ENCODE data around the gene GIMAP2. TPM values are rescaled to one million over a fixed set of nuclear protein-coding genes. Genes with fewer than 3 reads are reported as not detected.

The GIMAP2 gene
- total RNA-seq, 2 donors from 2014 or later, result 0.66 to 3.9 TPM

DNA sequence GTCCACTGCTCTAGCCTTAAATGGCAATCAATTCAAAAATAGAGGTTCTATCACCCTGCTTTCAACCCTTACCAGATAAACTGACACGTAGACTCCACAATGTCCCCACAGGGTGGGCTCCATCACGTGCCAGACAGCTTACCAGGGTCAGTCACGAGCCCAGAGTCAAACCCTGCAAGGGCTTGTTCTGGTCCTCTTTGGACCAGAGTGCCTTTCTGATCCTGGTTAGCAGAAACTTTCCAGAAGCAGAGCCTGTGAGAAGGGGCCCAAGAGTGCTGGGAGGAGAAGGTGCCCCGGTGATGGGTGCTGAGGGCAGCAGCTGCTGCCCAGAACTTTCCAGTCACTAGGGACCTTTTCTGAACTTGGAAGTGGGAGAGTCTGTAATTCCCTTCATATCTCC is 51.4 kb downstream of the GIMAP2 start:
- ATAC-seq, result no peak
- no peaks in the 10 kb centered on the region for H3K9me3 ChIP-seq
- no peak for TF ChIP-seq POLR2A (IDR thresholded peaks at IDR 0.05)
- no peak for TF ChIP-seq CTCF (IDR thresholded peaks at IDR 0.05)
- no peaks in the 10 kb centered on the region for H3K36me3 ChIP-seq (replicated peaks in 1 of 2; ENCODE audit: insufficient read depth in 1 of 2, low read depth in 2 of 2)
- H3K27me3 ChIP-seq, result no peaks in the 10 kb centered on the region
- H3K4me1 ChIP-seq, result peaks cover 4% of the 10 kb centered on the region
- intact Hi-C loops (cut with DNase I), result no loop called here
- 44 to 50% methylated on average over 4 of the region's 4 CpGs for WGBS, 2 donors
- H3K27ac ChIP-seq, result peak overlapping the region in 1 of 4 donors; percentile 31
- DNase-seq, result no peak
- no peak overlapping the region for H3K4me3 ChIP-seq

DNA sequence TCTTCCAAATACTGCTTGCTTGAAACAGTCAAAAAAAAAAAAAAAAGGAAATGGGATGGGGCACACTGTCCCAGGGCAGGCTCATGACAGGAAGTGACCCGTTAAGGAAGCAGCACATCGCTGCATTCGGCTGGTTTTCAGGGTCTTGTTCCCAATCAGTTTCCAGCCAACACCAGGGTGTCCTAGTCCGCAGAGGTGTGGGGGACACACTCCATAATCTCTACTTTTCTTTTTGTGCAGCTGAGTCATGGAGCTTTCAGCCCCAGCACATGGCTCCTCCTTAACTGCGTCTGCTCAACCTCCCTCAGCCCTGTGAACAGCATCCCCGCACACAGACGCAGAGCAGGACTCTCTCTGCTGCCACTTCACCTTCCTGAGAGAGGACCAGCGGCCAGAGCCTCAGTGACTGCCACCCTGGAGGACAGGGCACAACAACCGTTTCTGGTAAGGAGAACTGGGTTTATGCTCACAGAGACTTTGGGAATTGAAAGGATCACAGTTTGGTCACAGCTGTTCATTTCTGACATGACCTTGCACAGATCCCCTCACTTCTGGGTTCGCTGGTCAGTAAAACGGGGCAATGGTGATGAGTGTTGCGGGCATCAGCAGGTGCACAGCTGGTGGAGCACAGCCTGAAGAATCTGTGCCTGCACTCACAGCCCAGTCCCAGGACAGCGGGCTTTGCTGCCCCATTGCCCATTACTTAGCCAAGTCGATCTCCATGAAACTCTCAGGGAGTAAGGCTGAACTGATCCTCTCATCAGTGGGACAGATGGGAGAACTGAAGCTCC is 52.0 kb downstream of the GIMAP2 start, which contains the start of gene GIMAP5:
GIMAP5 (plus strand) TSS at position 154 of the 791 bp plus-strand sequence. CDS start 3,467 bp downstream, outside the sequence.
- TF ChIP-seq CTCF (IDR thresholded peaks at IDR 0.05), result no peak
- peak in 2 of 3 donors; percentile 14 to 46 for TF ChIP-seq POLR2A (IDR thresholded peaks at IDR 0.05)
- DNase-seq (no peak), ATAC-seq (peak; percentile 42)
- H3K4me1 ChIP-seq, result peaks cover 4% of the 10 kb centered on the region
- peak within 1 kb of the TSS in 2 of 4 donors; percentile 30 to 31 for H3K27ac ChIP-seq
- WGBS, 2 donors, result 43% methylated on average over 12 to 14 of the region's 14 CpGs
- H3K27me3 ChIP-seq, result no peaks in the 10 kb centered on the region
- peak within 1 kb of the TSS in 1 of 2 donors; percentile 2 for H3K4me3 ChIP-seq
- H3K36me3 ChIP-seq (replicated peaks in 1 of 2; ENCODE audit: insufficient read depth in 1 of 2, low read depth in 2 of 2), result no peaks in the 10 kb centered on the region
- H3K9me3 ChIP-seq, result no peaks in the 10 kb centered on the region
- intact Hi-C loops (cut with DNase I), result no loop called here

GRCh38 chr7:150738092-150738491 is 52.6 kb downstream of the GIMAP2 start:
- no peak for DNase-seq
- WGBS, 2 donors, result 45 to 69% methylated on average over 5 of the region's 5 CpGs
- peaks cover 4% of the 10 kb centered on the region for H3K4me1 ChIP-seq
- H3K27ac ChIP-seq, result peak overlapping the region in 3 of 4 donors; percentile 8 to 38 (median 31)
- H3K9me3 ChIP-seq, result no peaks in the 10 kb centered on the region
- TF ChIP-seq CTCF (IDR thresholded peaks at IDR 0.05), result no peak
- no peak for TF ChIP-seq POLR2A (IDR thresholded peaks at IDR 0.05)
- H3K27me3 ChIP-seq, result no peaks in the 10 kb centered on the region
- no peak for ATAC-seq
- intact Hi-C loops (cut with DNase I), result no loop called here
- H3K4me3 ChIP-seq, result peak overlapping the region in 1 of 2 donors; percentile 2
- no peaks in the 10 kb centered on the region for H3K36me3 ChIP-seq (replicated peaks in 1 of 2; ENCODE audit: insufficient read depth in 1 of 2, low read depth in 2 of 2)

GRCh38 chr7:150738591-150739001 is 53.1 kb downstream of the GIMAP2 start:
- DNase-seq, result no peak
- H3K4me3 ChIP-seq, result peak overlapping the region in 1 of 2 donors; percentile 2
- H3K36me3 ChIP-seq (replicated peaks in 1 of 2; ENCODE audit: insufficient read depth in 1 of 2, low read depth in 2 of 2), result no peaks in the 10 kb centered on the region
- H3K27me3 ChIP-seq, result no peaks in the 10 kb centered on the region
- intact Hi-C loops (cut with DNase I), result no loop called here
- 53 to 62% methylated on average over 5 of the region's 5 CpGs for WGBS, 2 donors
- H3K4me1 ChIP-seq, result peaks cover 4% of the 10 kb centered on the region
- H3K9me3 ChIP-seq, result no peaks in the 10 kb centered on the region
- H3K27ac ChIP-seq, result peak overlapping the region in 3 of 4 donors; percentile 8 to 38 (median 31)
- ATAC-seq, result peak; percentile 11
- TF ChIP-seq CTCF (IDR thresholded peaks at IDR 0.05), result no peak
- TF ChIP-seq POLR2A (IDR thresholded peaks at IDR 0.05), result peak in 1 of 3 donors; percentile 24

All from body of pancreas (tissue), 4 donors.